Effector memory CD4-positive, alpha-beta T cell (primary cell): ENCODE results near the gene ZCCHC24.
"Not testable (repeated sequence)": the region's sequence is repeated elsewhere in the genome, so short reads cannot be mapped to it uniquely, and the experiment has no call there.

Experiments used
- DNase-seq, 3 donors: peaks; one replicate each; pipeline ENCODE4 v3.0.0-alpha.2; 2020
- H3K27ac ChIP-seq: 2 replicates; pipeline ENCODE4 v1.7.0; 2013; ENCODE audit warnings: mild to moderate bottlenecking, low read length, moderate library complexity; ENCODE audit not compliant: insufficient read depth, poor library complexity, severe bottlenecking
- H3K27me3 ChIP-seq: replicated peaks from 2 replicates; pipeline ENCODE4 v1.7.0; 2013; ENCODE audit warnings: mild to moderate bottlenecking, low read length; ENCODE audit not compliant: insufficient read depth, control insufficient read depth, poor library complexity, severe bottlenecking
- H3K36me3 ChIP-seq: 2 replicates; pipeline ENCODE4 v1.7.0; 2013; ENCODE audit warnings: mild to moderate bottlenecking, low read length, moderate library complexity; ENCODE audit not compliant: control insufficient read depth, insufficient read depth
- H3K4me1 ChIP-seq: 2 replicates; pipeline ENCODE4 v1.7.0; 2013; ENCODE audit warnings: low read length, mild to moderate bottlenecking; ENCODE audit not compliant: control insufficient read depth, insufficient read depth, poor library complexity, severe bottlenecking
- H3K4me3 ChIP-seq: 2 replicates; pipeline ENCODE4 v1.7.0; 2013; ENCODE audit warnings: low read length, low read depth, mild to moderate bottlenecking; ENCODE audit not compliant: insufficient read depth, poor library complexity, severe bottlenecking
- H3K9me3 ChIP-seq: 2 replicates; pipeline ENCODE4 v1.7.0; 2013; ENCODE audit warnings: mild to moderate bottlenecking, low read length, moderate library complexity; ENCODE audit not compliant: control insufficient read depth

ZCCHC24 gene

DNA sequence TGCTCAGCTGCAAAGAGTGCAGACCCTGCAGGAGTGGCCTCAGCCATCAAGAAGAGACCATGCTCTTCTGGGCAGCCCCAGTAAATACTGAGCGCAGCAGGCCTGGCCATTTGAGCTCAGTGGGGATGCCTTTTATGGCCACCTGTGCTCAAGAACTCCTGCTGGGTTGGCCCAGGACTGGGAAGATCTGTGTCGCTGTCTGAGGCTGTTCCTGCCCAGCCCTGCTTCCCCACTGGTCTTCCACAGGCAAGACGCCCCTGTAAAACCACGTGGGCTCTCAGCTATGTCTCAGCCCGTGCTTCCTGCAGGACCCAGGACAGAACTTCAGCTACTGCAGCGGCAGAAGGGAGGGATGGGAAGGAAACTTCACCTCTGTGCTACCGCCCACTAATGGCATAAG is 108.7 kb downstream of the ZCCHC24 start:
- H3K36me3 ChIP-seq, result no peaks in the 10 kb centered on the region
- no peaks in the 10 kb centered on the region for H3K27me3 ChIP-seq
- no peaks in the 10 kb centered on the region for H3K9me3 ChIP-seq
- H3K4me3 ChIP-seq, result no peak overlapping the region
- no peak overlapping the region for H3K27ac ChIP-seq
- no peaks in the 10 kb centered on the region for H3K4me1 ChIP-seq
- no peak for DNase-seq

DNA sequence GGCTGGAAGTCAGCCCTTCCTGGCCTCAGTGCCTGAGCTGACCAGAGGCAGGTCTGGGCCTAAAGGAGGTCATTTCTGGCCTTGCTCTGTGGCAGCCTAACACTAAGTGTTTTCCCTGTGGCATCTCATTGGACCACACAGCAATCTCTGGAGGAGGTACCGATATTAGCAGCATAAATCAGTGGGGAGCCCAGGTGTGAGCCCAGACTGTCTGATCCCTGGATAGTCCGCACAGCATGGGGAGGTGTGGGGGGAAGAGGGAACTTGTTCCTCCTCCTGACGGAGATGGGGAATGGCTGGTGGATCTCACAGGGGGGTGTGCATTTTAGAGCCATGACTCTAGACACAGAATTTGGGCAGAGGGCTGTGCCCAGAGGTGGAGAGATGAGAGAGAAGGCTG is 109.1 kb downstream of the ZCCHC24 start:
- H3K27me3 ChIP-seq, result no peaks in the 10 kb centered on the region
- peaks cover 4% of the 10 kb centered on the region for H3K4me1 ChIP-seq
- DNase-seq, result no peak
- H3K36me3 ChIP-seq, result no peaks in the 10 kb centered on the region
- H3K9me3 ChIP-seq, result no peaks in the 10 kb centered on the region
- no peak overlapping the region for H3K27ac ChIP-seq
- no peak overlapping the region for H3K4me3 ChIP-seq

DNA sequence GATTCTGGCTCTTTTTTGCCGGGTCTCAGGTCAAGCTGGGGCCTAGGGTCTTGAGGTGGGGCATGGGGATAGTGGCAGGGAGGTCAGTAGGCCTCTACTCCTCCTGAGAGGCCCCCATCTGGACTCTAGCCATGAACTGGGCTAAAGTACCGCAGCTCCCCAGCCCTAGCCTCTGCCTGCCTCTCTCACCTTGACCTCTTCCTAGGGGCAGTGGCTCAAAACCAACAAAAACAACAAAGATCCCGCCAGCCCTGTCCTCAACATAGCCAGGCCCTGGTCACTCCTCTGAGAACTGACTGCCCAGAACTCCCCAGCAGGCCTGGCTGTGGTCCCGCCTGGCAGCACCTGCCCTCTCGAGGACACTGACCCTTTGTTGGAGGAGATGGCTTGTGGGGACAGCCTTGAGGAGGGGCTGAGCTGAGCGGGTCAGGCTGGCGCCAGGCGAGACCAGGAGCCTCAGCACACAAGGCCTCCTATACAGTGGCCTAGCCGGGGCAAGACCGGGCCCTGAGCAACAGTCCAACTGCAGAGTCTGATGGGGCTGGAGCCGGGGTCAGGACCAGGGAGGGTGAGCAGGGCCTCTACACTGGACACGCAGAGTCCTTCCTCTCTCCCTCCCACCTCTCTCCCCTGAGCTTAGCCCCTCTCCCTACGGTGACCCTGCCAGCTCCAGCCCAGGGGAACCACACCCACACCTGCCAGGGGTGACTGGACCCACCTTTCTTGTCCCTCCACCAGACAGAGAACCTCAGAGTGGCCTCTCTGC is 109.8 kb downstream of the ZCCHC24 start:
- no peak overlapping the region for H3K27ac ChIP-seq
- peaks cover 9% of the 10 kb centered on the region for H3K4me1 ChIP-seq
- H3K9me3 ChIP-seq, result no peaks in the 10 kb centered on the region
- no peaks in the 10 kb centered on the region for H3K36me3 ChIP-seq
- no peak overlapping the region for H3K4me3 ChIP-seq
- no peak for DNase-seq
- no peaks in the 10 kb centered on the region for H3K27me3 ChIP-seq

DNA sequence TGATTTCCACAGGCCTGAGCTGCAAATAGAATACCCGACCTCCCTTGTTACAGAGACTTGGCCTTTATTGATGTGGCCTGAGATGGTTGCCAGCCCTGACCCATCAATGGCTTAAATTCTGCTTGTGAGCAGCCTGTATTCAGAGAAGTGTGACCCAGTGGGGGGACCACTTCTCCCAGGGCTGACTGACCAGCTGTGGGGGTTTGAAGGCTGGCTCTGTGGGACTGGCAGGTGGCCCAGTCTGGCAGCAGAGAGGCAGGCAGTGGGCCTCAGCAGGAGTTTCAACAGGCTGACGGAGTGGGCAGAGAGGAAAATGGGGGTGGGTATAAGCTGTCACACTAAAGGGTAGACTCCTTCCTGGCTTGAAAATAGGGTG is 110.3 kb downstream of the ZCCHC24 start:
- no peak for DNase-seq
- Histone ChIP-seq H3K27ac (no peak overlapping the region), H3K4me1 (peaks cover 9% of the 10 kb centered on the region), H3K27me3 (no peaks in the 10 kb centered on the region), H3K4me3 (no peak overlapping the region), H3K36me3 (no peaks in the 10 kb centered on the region), H3K9me3 (no peaks in the 10 kb centered on the region)

DNA sequence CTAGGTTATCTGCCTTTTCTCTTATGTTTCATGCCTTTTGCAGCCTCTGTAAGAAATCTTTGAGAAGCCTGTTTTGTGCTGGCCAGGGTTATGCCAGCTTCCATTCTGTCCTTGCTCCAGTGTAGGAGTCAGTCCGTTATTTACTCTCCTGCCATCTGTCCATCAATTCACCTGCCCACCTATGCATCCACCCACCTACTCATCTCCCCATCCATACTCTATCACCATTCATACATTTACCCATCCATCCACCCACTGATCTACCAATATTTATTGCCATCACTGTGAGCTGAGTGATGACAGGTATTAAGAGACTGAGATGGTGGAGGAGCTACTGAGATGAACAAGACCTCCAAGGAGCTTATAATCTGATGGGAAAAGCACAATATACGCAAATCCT is 110.9 kb downstream of the ZCCHC24 start:
- Histone ChIP-seq H3K4me1 (peaks cover 9% of the 10 kb centered on the region), H3K36me3 (no peaks in the 10 kb centered on the region), H3K4me3 (no peak overlapping the region), H3K27ac (no peak overlapping the region), H3K27me3 (no peaks in the 10 kb centered on the region), H3K9me3 (no peaks in the 10 kb centered on the region)
- DNase-seq, result no peak

DNA sequence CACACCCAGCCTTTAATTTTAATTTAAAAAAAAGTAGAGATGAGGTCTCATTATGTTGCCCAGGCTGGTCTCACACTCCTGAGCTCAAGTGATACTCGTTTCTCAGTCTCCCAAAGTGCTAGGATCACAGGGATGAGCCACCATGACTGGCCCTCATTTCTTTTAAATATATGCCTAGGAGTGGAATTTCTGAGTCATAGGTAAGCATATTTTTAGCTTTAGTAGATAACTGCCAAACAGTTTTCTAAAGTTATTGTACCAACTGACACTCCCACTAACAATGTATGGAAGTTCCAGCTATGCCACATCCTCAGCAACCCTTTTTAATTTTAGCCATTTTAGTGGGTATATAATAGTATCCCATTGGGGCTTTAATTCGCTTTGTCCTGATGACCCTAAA is 111.9 kb downstream of the ZCCHC24 start:
- Histone ChIP-seq H3K36me3 (no peaks in the 10 kb centered on the region), H3K4me1 (peaks cover 9% of the 10 kb centered on the region), H3K27ac (no peak overlapping the region), H3K9me3 (no peaks in the 10 kb centered on the region), H3K4me3 (no peak overlapping the region), H3K27me3 (no peaks in the 10 kb centered on the region)
- DNase-seq, result no peak

DNA sequence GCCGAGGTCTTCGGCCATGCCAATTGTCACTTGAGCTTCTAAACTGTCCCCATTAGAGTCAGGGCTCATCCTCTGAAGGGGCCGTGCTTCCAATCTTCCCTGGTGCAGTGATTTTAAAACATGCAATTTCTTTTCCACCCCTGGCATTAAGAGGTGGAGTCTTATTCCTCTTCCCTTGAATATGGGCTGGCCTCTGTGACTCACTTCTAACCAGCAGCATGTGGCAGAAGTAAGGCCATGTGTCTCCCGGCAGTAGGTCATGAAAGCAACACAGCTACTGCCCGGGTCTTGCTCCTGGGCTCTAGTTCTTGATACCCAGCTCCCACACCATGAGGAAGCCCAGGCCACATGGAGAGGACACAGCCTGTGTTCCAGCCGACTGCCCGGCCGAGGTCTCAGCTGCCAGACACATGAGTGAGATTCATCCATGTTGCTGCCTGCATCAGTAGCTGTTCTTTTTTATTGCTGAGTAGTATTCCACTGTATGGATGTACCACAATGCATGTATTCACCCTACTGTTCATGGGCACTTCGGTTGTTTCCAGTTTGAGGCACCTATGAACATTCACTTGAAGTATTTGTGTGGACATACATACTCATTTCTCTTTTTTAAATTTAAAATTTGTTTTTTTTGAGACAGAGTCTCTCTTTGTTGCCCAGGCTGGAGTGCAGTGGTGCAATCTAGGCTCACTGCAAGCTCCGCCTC is 112.7 kb downstream of the ZCCHC24 start:
- not testable (repeated sequence) for DNase-seq, H3K4me3 ChIP-seq, H3K27me3 ChIP-seq, H3K27ac ChIP-seq, H3K4me1 ChIP-seq, H3K9me3 ChIP-seq, H3K36me3 ChIP-seq
